GM12878 (cell line): ENCODE results near the gene SLC39A6. TPM values are rescaled to one million over a fixed set of nuclear protein-coding genes. Genes with fewer than 3 reads are reported as not detected.

Experiments
- ATAC-seq: fragments of 200-7000 bp; cut with Tn5 transposase; 3 replicates; pipeline ENCODE4 v1.9.1; 2020; ENCODE audit warnings: mild to moderate bottlenecking, moderate library complexity
- BruUV-seq: library from RNA; stranded (reverse); fragments of 400-500 nt; replicated peaks from 2 replicates; lab custom pipeline; 2021; lab: Mats Ljungman, UMichigan
- CTCF ChIA-PET: fragments of 300-600 bp; sonication (Branson Sonifier 250); formaldehyde crosslinking; extraction: SDS; loops from one replicate; lab custom pipeline; 2021; ENCODE audit warnings: inconsistent platforms; lab: Yijun Ruan, JAX
- POLR2A ChIA-PET: fragments of 350-600 bp; formaldehyde crosslinking; extraction: SDS; loops from one replicate; lab custom pipeline; 2021; ENCODE audit warnings: inconsistent platforms; lab: Charles Lee
- RAD21 ChIA-PET: fragments of 300-600 bp; sonication (Branson Sonifier 250); formaldehyde crosslinking; loops from one replicate; lab custom pipeline; 2023; ENCODE audit warnings: antibody characterized with exemption; ENCODE audit not compliant: unreplicated experiment; lab: Charles Lee
- SMC1A ChIA-PET: fragments of 300-600 bp; sonication (Branson Sonifier 250); formaldehyde crosslinking; loops from one replicate; lab custom pipeline; 2023; ENCODE audit not compliant: unreplicated experiment, uncharacterized antibody; lab: Charles Lee
- DNase-seq: peaks from one replicate; pipeline ENCODE4 v3.0.0-alpha.2; 2011; ENCODE audit warnings: low read depth, low spot score
- FAIRE-seq: peaks from 3 replicates; lab custom pipeline; 2011; peaks lifted over from hg19 to GRCh38; lab: Jason Lieb, UNC
- H2AFZ ChIP-seq: 2 replicates; pipeline ENCODE4 v1.6.0; 2011; ENCODE audit warnings: low read depth, low read length, control low read depth; ENCODE audit not compliant: control insufficient read depth
- H3K27ac ChIP-seq: 2 replicates; pipeline ENCODE4 v1.5.1; 2011; ENCODE audit warnings: control low read depth; ENCODE audit not compliant: control insufficient read depth, insufficient read depth
- H3K27me3 ChIP-seq, 2 experiments: replicated peaks in 1 of 2; 2 replicates each; pipeline versions ENCODE4 v1.6.0 to v1.6.1; 2011; ENCODE audit warnings: low read length in 1 of 2; ENCODE audit not compliant: control insufficient read depth in 2 of 2, insufficient read depth in 2 of 2
- H3K36me3 ChIP-seq, 2 experiments: 2 replicates each; pipeline ENCODE4 v1.5.1; 2011; ENCODE audit warnings: low read length in 1 of 2; ENCODE audit not compliant: control insufficient read depth in 2 of 2, insufficient read depth in 2 of 2
- H3K4me1 ChIP-seq: 2 replicates; pipeline ENCODE4 v1.6.1; 2011; ENCODE audit warnings: mild to moderate bottlenecking, low read length, moderate library complexity, mixed read lengths; ENCODE audit not compliant: control insufficient read depth, insufficient read depth
- H3K4me2 ChIP-seq: 2 replicates; pipeline ENCODE4 v1.6.0; 2011; ENCODE audit warnings: control low read depth; ENCODE audit not compliant: control insufficient read depth, insufficient read depth
- H3K4me3 ChIP-seq: fragments of 200-600 bp; sonication (generic); 2 replicates; pipeline ENCODE4 v1.5.1; 2016
- H3K79me2 ChIP-seq: 2 replicates; pipeline ENCODE4 v1.6.0; 2011; ENCODE audit warnings: low read length; ENCODE audit not compliant: control insufficient read depth, insufficient read depth
- H3K9ac ChIP-seq: 2 replicates; pipeline ENCODE4 v1.8.0; 2011; ENCODE audit warnings: low read length, control low read depth, mixed read lengths; ENCODE audit not compliant: control insufficient read depth, insufficient read depth
- H3K9me3 ChIP-seq: replicated peaks from 3 replicates; pipeline ENCODE4 v1.5.1; 2011; ENCODE audit warnings: mild to moderate bottlenecking, low read length; ENCODE audit not compliant: control insufficient read depth, insufficient read depth
- H4K20me1 ChIP-seq: 2 replicates; pipeline ENCODE4 v1.6.0; 2011; ENCODE audit not compliant: control insufficient read depth, insufficient read depth
- BRCA1 ChIP-seq: IDR thresholded peaks from 2 replicates; pipeline ENCODE4 v1.6.1; 2011; ENCODE audit warnings: low read depth, low read length, improper control_type of control experiment
- CEBPB ChIP-seq, 2 experiments: fragments of 150-350 bp in 1 of 2; IDR thresholded peaks; 2 replicates each; pipeline ENCODE4 v1.6.1; 2012 to 2014; ENCODE audit warnings: low read depth in 2 of 2, low read length in 2 of 2, borderline replicate concordance in 1 of 2, inconsistent platforms in 1 of 2
- HDGF ChIP-seq: fragments of 450-650 bp; IDR thresholded peaks from 2 replicates; pipeline ENCODE4 v1.6.1; 2016; ENCODE audit warnings: antibody characterized with exemption
- IRF4 ChIP-seq: IDR thresholded peaks from 2 replicates; pipeline ENCODE4 v1.6.1; 2011; ENCODE audit warnings: low read depth, low read length
- SMARCA5 ChIP-seq: fragments of 450-650 bp; IDR thresholded peaks from 2 replicates; pipeline ENCODE4 v1.6.1; 2017; ENCODE audit warnings: mild to moderate bottlenecking
- SP1 ChIP-seq: IDR thresholded peaks from one replicate; pipeline ENCODE4 v1.6.1; 2011; ENCODE audit warnings: low read depth, low read length
- SPI1 ChIP-seq: IDR thresholded peaks from 2 replicates; pipeline ENCODE4 v1.6.1; 2011; ENCODE audit warnings: low read depth, mild to moderate bottlenecking, low read length, moderate library complexity, borderline replicate concordance; ENCODE audit not compliant: insufficient read depth
- TBL1XR1 ChIP-seq: IDR thresholded peaks from 2 replicates; pipeline ENCODE4 v1.6.1; 2012; ENCODE audit warnings: low read depth, low read length, improper control_type of control experiment
- TCF7 ChIP-seq: IDR thresholded peaks from 2 replicates; pipeline ENCODE4 v1.6.1; 2014; ENCODE audit warnings: antibody characterized with exemption, borderline replicate concordance
- USF2 ChIP-seq: IDR thresholded peaks from 2 replicates; pipeline ENCODE4 v1.6.1; 2011; ENCODE audit warnings: low read depth, low read length, improper control_type of control experiment, borderline replicate concordance
- ZNF592 ChIP-seq: fragments of 450-650 bp; IDR thresholded peaks from 2 replicates; pipeline ENCODE4 v1.6.1; 2017; ENCODE audit warnings: mild to moderate bottlenecking, moderate library complexity
- WGBS: methylation state at CpG from one replicate; pipeline ENCODE4 v1.1.6; 2016; ENCODE audit warnings: low lambda C conversion rate; ENCODE audit not compliant: insufficient replicate concordance, insufficient coverage; ENCODE audit errors: missing lambda C conversion rate; 5-methylcytosine and 5-hydroxymethylcytosine counted together
- in situ Hi-C: fragments of 300-500 bp; cut with MboI; formaldehyde crosslinking; loops from 9 replicates; pipeline ENCODE4 v1.14.3; 2018; ENCODE audit warnings: mixed read lengths
- intact Hi-C: fragments of 100-400 bp; cut with micrococcal nuclease; formaldehyde crosslinking; loops from one replicate; pipeline ENCODE4 v1.14.2; 2022; ENCODE audit not compliant: unreplicated experiment
- polyA plus RNA-seq, 11 experiments: library from polyadenylated mRNA; depleted of rRNA in 4 of 11; unstranded in 6 of 11; stranded (reverse) in 5 of 11; fragments of >200 nt; fragmentation: Nextera tagmentation in 4 of 11; fragmentation: Illumina TruSeq in 1 of 11; extraction: Ambion mirVana in 4 of 11; extraction: Trizol in 1 of 11; gene quantifications; 1 replicate in 1 of 11; 2 replicates in 10 of 11; pipeline versions ENCODE4 v1.2.1 to v1.2.3, GENCODE V29; 2011 to 2016; ENCODE audit warnings: inconsistent platforms in 2 of 11, missing spikeins in 2 of 11, low read depth in 1 of 11
- total RNA-seq, 4 experiments: library from RNA; depleted of rRNA in 3 of 4; stranded (reverse); fragments of >200 nt in 3 of 4; fragmentation: Illumina TruSeq in 1 of 4; extraction: Trizol in 1 of 4; gene quantifications; 2 replicates each; pipeline versions ENCODE4 v1.2.1 to v1.2.3, GENCODE V29; 2013 to 2021
- TF ChIP-seq, protein P1 (sequence below): fragments of 450-650 bp; conservative IDR thresholded peaks from 2 replicates; pipeline ENCODE4 v1.6.1; 2017; ENCODE audit warnings: mild to moderate bottlenecking, moderate library complexity

The SLC39A6 gene
- total and polyA plus RNA-seq, 10 of the 15 experiments (the other 5 are each of a cell fraction or from before 2014, with no cell fraction given): 12.4 to 65.9 (median 41.3) TPM

DNA sequence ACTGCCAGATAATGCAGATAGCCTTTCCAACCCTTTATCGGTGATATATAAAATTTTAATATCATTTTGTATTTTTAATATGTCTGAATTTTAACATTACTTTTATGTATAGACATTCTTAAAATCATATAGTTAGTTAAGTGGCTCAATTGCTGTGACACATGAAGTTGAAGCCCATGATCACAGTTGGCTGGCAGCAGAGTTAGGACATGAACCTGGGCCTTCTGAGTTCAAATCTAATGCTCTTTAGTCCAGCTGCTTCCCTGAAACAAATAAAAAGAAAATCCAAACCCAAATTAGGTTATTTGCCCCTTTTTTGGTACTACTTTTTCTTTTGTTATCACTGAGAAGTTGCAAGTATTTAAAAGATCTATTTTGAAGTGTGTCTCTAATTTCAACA is 6.1 kb upstream of the SLC39A6 start:
- Histone ChIP-seq H3K9ac (no peak overlapping the region), H3K4me2 (no peak overlapping the region)
- TF ChIP-seq, protein P1, sequence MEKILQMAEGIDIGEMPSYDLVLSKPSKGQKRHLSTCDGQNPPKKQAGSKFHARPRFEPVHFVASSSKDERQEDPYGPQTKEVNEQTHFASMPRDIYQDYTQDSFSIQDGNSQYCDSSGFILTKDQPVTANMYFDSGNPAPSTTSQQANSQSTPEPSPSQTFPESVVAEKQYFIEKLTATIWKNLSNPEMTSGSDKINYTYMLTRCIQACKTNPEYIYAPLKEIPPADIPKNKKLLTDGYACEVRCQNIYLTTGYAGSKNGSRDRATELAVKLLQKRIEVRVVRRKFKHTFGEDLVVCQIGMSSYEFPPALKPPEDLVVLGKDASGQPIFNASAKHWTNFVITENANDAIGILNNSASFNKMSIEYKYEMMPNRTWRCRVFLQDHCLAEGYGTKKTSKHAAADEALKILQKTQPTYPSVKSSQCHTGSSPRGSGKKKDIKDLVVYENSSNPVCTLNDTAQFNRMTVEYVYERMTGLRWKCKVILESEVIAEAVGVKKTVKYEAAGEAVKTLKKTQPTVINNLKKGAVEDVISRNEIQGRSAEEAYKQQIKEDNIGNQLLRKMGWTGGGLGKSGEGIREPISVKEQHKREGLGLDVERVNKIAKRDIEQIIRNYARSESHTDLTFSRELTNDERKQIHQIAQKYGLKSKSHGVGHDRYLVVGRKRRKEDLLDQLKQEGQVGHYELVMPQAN: no peak
- TF ChIP-seq CEBPB (IDR thresholded peaks at IDR 0.05; ENCODE audit: borderline replicate concordance in 1 of 2, low read depth in 2 of 2, low read length in 2 of 2) (no peak), USF2 (no peak), SPI1 (no peak), TBL1XR1 (no peak), HDGF (no peak), TCF7 (no peak), BRCA1 (no peak), SMARCA5 (no peak), ZNF592 (no peak), SP1 (no peak), IRF4 (no peak)
- TF ChIP-seq, all 136 proteins: peak for 0
- intact Hi-C loops: no loop called here
- Histone ChIP-seq H2AFZ (no peak overlapping the region), H3K4me1 (peaks cover 7% of the 10 kb centered on the region; the same call in 1 of the 2 replicates), H3K27me3 (no peaks in the 10 kb centered on the region), H3K27ac (no peak overlapping the region), H4K20me1 (no peaks in the 10 kb centered on the region), H3K79me2 (peaks cover 46% of the 10 kb centered on the region), H3K9me3 (no peaks in the 10 kb centered on the region), H3K4me3 (no peak overlapping the region), H3K36me3 (peaks cover 2 to 10% of the 10 kb centered on the region in 2 experiments; a peak in 3 of 4 replicates)
- FAIRE-seq (no peak), DNase-seq (no peak), ATAC-seq (no peak)
- BruUV-seq: no TSS peak
- ChIA-PET CTCF (interaction anchor here (1.1 kb wide), 1 partner anchor 149 kb away, joined by 3 read pairs; no protein-coding TSS in a partner anchor), RAD21 (no interaction called here), POLR2A (no interaction called here), SMC1A (interaction anchor here (0.6 to 1.1 kb wide), 3 partner anchors 24 to 721 kb away, joined by 3 read pairs; no protein-coding TSS in a partner anchor)
- 100% methylated on average over 1 of the region's 1 CpG for WGBS
- in situ Hi-C loops: no loop called here
